RWPE1 (cell line): Measurements from ENCODE around the gene C9orf78.

Experiments
- CTCF ChIA-PET: fragments of 350-600 bp; sonication (Branson Sonifier 250); formaldehyde crosslinking; extraction: SDS; loops from one replicate; lab custom pipeline; 2021; lab: Yijun Ruan, JAX
- POLR2A ChIA-PET: fragments of 400-600 bp; formaldehyde crosslinking; extraction: SDS; loops from one replicate; lab custom pipeline; 2020; ENCODE audit warnings: antibody characterized with exemption; ENCODE audit not compliant: low non-redundant PET; lab: Yijun Ruan, JAX
- DNase-seq: peaks from one replicate; pipeline ENCODE4 v3.0.0; 2012; ENCODE audit warnings: low spot score
- H3K27ac ChIP-seq: fragments of 450-650 bp; 2 replicates; pipeline ENCODE4 v1.5.1; 2017
- CTCF ChIP-seq: fragments of 450-650 bp; conservative IDR thresholded peaks from 2 replicates; pipeline ENCODE4 v1.5.1; 2017; ENCODE audit warnings: low read depth, mild to moderate bottlenecking

C9orf78 gene

GRCh38 chr9:129781131-129781530 lies 53.9 kb downstream of the C9orf78 start:
- TF ChIP-seq CTCF = no peak
- ChIA-PET POLR2A (no interaction called here), CTCF (interaction anchor here (0.6 to 6.5 kb wide), 5 partner anchors 9 to 55 kb away, joined by 3 to 93 read pairs (median 6); no protein-coding TSS in a partner anchor)
- DNase-seq = no peak
- no peak overlapping the region for H3K27ac ChIP-seq

- H3K27ac ChIP-seq = no peak overlapping the region
- DNase-seq = no peak
- ChIA-PET POLR2A (no interaction called here), CTCF (interaction anchor here (0.6 to 4.7 kb wide), 2 partner anchors 53 to 141 kb away, joined by 3 to 43 read pairs; no protein-coding TSS in a partner anchor)
- TF ChIP-seq CTCF = no peak
Observed at GRCh38 chr9:129779560-129780190, 55.4 kb downstream of the C9orf78 start.

GRCh38 chr9:129778469-129778868 lies 56.6 kb downstream of the C9orf78 start:
- TF ChIP-seq CTCF = no peak
- no peak for DNase-seq
- H3K27ac ChIP-seq = peak overlapping the region; percentile 82
- ChIA-PET POLR2A (no interaction called here), CTCF (interaction anchor here (0.6 to 3.6 kb wide), 3 partner anchors 41 to 117 kb away, joined by 3 to 25 read pairs (median 19); no protein-coding TSS in a partner anchor)

GRCh38 chr9:129777769-129778130 lies 57.3 kb downstream of the C9orf78 start:
- CTCF ChIA-PET = interaction anchor here (0.6 to 3.6 kb wide), 9 partner anchors 26 to 135 kb away, joined by 3 to 25 read pairs (median 4); no protein-coding TSS in a partner anchor

More at GRCh38 chr9:129777769-129778130, 57.3 kb downstream of the C9orf78 start:
- DNase-seq = no peak
- POLR2A ChIA-PET = no interaction called here
- TF ChIP-seq CTCF = no peak
- H3K27ac ChIP-seq = peak overlapping the region; percentile 82
